Cardiac fibroblast (primary cell): ENCODE data around the gene UNC93A.

Experiments used
- DNase-seq, 2 donors: peaks; one replicate each; pipeline versions ENCODE4 v3.0.0 to v3.0.0-alpha.2; 2010; ENCODE audit warnings: low read depth in 2 of 2
- H3K4me3 ChIP-seq, 2 donors: replicated peaks in 1 of 2; 1 replicate in 1 of 2; 2 replicates in 1 of 2; pipeline ENCODE4 v1.5.1; 2011; ENCODE audit warnings: low read depth in 2 of 2, low read length in 2 of 2, mild to moderate bottlenecking in 2 of 2, moderate library complexity in 1 of 2
- CTCF ChIP-seq: IDR thresholded peaks from one replicate; pipeline ENCODE4 v1.5.1; 2011; ENCODE audit warnings: low read depth, mild to moderate bottlenecking, low read length, inconsistent platforms

The UNC93A gene

GRCh38 chr6:167296902-167297301, 5.8 kb downstream of the UNC93A start:
- no peak for TF ChIP-seq CTCF
- H3K4me3 ChIP-seq: no peak overlapping the region
- no peak for DNase-seq

- TF ChIP-seq CTCF: no peak
- no peak for DNase-seq
- no peak overlapping the region for H3K4me3 ChIP-seq
Measured at GRCh38 chr6:167298127-167298526, 7.0 kb downstream of the UNC93A start.

- DNase-seq: no peak
- no peak for TF ChIP-seq CTCF
- no peak overlapping the region for H3K4me3 ChIP-seq
Measured at GRCh38 chr6:167299641-167300308, 8.7 kb downstream of the UNC93A start.

GRCh38 chr6:167300902-167301777, 10.0 kb downstream of the UNC93A start:
- no peak for DNase-seq
- TF ChIP-seq CTCF: no peak
- H3K4me3 ChIP-seq: no peak overlapping the region

GRCh38 chr6:167302074-167302473, 11.0 kb downstream of the UNC93A start:
- no peak for TF ChIP-seq CTCF
- H3K4me3 ChIP-seq: no peak overlapping the region
- no peak for DNase-seq

GRCh38 chr6:167302796-167303195, 11.7 kb downstream of the UNC93A start:
- H3K4me3 ChIP-seq: no peak overlapping the region
- no peak for TF ChIP-seq CTCF
- DNase-seq: no peak
